GM12801 (cell line): ENCODE results near the gene BPIFB6.

Experiments used
- TF ChIP-seq, protein P1 (sequence below): IDR thresholded peaks from one replicate; pipeline ENCODE4 v1.5.1; 2011; ENCODE audit warnings: control low read depth; ENCODE audit not compliant: insufficient read length; ENCODE audit errors: extremely low read depth

BPIFB6 gene

GRCh38 chr20:33010674-33011449 lies 20.6 kb upstream of the BPIFB6 start:
- TF ChIP-seq, protein P1, sequence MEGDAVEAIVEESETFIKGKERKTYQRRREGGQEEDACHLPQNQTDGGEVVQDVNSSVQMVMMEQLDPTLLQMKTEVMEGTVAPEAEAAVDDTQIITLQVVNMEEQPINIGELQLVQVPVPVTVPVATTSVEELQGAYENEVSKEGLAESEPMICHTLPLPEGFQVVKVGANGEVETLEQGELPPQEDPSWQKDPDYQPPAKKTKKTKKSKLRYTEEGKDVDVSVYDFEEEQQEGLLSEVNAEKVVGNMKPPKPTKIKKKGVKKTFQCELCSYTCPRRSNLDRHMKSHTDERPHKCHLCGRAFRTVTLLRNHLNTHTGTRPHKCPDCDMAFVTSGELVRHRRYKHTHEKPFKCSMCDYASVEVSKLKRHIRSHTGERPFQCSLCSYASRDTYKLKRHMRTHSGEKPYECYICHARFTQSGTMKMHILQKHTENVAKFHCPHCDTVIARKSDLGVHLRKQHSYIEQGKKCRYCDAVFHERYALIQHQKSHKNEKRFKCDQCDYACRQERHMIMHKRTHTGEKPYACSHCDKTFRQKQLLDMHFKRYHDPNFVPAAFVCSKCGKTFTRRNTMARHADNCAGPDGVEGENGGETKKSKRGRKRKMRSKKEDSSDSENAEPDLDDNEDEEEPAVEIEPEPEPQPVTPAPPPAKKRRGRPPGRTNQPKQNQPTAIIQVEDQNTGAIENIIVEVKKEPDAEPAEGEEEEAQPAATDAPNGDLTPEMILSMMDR, result no peak

DNA sequence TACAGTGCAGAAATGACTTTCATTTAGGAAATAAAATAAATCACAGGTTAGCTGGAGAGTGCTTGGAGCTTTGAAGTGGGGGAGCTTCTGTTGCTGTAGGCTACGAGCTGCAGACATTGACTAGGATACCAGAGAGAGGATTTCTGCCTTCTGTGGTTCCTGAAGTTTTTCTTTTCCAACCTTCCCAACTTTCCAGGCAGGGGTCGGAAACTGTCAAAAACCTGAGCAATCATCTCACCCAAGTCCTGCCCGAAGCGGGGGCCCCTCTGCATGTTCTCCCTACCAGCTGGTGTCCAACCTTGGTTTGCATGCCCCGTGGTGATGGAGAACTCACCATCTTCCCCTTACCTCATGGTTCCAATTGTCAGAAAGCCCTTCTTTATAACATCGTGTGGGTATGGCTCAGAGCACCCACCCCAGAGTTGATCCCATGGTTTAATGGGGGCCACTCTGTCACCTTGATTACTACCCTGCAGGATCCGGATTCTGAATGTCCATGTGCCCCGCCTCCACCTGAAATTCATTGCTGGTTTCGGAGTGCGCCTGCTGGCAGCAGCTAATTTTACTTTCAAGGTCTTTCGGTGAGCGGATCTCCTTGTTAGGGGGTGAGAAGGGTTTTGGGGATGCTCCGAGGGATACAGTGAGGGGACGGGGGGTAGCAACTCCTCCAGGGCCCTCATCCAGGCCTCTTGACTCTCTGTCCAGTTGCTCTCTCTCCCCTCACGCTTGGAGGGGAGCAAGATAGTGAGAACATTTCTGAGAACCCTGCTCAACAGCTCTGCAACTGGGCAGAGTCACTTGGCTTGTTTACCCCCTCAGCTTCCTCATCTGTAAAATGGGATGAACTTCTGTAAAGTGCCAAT lies 18.9 kb upstream of the BPIFB6 start:
- TF ChIP-seq, protein P1, result no peak

DNA sequence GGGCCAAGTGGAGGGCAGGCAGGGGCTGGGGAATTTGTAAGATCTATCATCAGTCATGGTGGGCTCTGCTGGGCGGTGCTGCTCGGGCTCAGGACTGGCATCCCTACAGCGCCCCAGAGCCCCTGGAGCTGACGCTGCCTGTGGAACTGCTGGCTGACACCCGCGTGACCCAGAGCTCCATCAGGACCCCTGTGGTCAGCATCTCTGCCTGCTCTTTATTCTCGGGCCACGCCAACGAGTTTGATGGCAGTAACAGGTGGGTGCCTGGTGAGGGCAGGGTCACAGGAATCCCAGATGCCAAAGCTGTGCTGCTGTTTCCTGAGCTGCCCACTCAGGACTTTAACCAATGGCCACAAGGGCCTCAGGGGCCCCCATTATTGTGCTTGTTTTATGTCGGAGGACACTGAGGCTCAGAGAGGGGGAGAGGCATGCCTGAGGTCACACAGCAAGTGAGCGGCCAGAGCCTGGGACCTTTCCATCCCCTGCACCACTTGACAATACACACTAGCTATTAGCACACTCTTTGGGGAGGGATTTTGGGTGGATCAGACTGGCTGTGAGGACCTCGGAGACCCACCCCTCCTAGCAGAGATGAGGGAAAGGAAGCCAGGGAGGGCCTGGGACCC lies 17.6 kb upstream of the BPIFB6 start:
- TF ChIP-seq, protein P1, result no peak

DNA sequence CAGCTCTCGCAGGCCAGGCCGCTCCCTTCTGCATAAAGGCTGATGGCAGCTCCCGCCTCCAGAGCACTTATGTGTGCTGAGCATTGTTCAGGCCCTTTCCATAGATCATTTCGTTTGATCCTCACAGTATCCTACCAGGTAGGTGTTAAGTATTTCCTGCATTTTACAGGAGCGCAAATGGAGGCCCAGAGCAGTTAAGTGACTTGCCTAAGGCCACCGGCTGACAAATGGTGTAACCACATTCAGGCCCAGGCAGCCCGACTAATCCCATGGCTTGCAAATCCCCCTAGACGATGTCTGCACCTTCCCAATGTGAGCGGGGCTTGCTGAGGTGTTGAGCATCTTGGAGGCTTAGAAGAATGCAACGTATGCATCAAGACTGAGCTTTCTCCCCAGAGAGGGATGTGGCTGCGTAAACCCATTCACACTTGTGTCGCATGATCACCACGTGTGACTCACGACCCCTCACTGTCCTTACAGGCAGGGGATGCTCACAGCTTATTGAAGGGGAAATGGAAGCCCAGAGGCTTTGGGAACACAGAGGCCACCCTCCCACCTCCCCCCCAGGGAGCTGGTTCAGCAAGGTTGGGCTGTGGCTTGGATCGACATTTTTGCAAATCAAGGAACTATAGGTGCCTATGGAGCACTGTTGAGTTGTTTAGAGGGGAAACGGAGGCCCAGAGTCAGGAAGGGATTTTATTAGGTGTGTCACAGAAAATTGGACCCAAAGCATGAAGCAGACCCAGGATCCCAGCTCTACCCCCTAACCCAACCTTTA lies 16.9 kb upstream of the BPIFB6 start:
- TF ChIP-seq, protein P1, result no peak

- TF ChIP-seq, protein P1, result no peak
These were observed 16.3 kb upstream of the BPIFB6 start for GRCh38 chr20:33015114-33015484.

DNA sequence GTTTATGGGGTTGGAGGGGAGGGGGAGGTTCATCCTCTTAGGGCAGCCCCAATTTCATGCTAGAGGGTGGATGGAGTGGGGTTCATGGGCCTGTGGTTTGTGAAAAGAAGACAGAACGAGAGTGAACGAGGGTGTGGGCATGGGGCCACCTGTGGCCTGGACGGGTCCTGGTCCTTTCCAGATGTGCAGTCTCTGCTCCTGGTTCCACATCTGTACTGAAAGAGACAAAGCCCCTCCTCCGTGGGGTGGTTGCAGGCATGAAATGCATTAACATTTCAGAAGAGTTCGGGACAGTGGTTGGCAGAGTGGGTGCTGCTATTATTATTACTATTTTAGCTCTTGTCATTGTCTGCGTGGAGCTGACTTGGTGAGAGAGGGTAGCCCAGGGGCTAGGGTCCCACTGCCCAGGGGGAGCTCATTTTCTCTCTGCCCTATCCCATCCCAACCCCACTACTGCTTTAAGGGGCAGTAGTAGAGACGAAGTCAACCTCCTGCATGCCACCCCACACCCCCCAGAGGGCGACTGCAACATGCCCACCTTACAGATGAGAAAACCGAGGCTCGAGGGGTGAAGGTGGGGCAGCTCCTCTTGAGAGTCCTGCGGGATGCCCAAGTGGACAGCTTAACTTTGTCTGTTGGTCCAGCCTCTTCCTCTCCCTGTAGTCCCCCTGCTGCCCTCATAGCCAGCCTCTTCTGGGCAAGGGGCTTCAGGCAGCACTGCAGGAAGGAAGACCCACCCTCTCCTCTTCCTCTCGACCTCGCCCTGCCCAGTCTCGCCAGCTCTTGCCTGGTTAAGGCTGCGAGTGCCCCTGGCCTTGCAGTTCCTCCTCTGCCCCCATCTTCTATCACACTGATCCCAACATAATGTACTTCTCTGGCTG lies 15.5 kb upstream of the BPIFB6 start:
- TF ChIP-seq, protein P1, result no peak
